Measurements from ENCODE around the gene NEIL3. TPM values are rescaled to one million over a fixed set of nuclear protein-coding genes. Genes with fewer than 3 reads are reported as not detected.

The NEIL3 gene
- total RNA-seq, 4 donors from 2014 or later: 0.57 TPM; not detected in 3

DNA sequence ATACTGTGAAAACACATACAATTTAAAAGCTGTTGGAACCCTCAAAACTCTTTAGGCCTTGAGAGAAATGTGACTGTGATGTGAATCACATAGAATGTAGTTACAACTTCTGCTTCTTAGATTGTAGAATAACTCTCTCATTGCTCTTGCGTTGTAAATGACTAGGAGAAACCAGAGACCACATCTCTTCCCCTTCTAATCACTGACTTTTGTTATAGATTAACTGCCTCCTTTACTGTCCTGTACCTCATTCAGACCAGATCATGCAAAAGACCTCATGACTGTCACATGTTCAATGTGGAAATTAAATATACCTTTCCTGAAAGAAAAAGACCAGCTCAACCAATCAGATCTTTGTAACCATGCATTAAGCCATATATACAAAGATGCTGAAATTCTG, 43.2 kb upstream of the NEIL3 start:
- 79 to 100% methylated on average over 1 of the region's 1 CpG for WGBS, 2 donors (ENCODE audit: low coverage in 1 of 2)
- Histone ChIP-seq H3K27me3 (no peaks in the 10 kb centered on the region), H3K9me3 (no peaks in the 10 kb centered on the region), H3K36me3 (no peaks in the 10 kb centered on the region), H3K4me1 (no peaks in the 10 kb centered on the region), H3K4me3 (no peak overlapping the region), H3K27ac (no peak overlapping the region)
- no peak for TF ChIP-seq EP300 (IDR thresholded peaks at IDR 0.05)
- no peak for TF ChIP-seq POLR2A (IDR thresholded peaks at IDR 0.05)
- no peak for TF ChIP-seq CTCF (IDR thresholded peaks at IDR 0.05)
- TF ChIP-seq POLR2AphosphoS5 (IDR thresholded peaks at IDR 0.05): no peak
- no peak for ATAC-seq

DNA sequence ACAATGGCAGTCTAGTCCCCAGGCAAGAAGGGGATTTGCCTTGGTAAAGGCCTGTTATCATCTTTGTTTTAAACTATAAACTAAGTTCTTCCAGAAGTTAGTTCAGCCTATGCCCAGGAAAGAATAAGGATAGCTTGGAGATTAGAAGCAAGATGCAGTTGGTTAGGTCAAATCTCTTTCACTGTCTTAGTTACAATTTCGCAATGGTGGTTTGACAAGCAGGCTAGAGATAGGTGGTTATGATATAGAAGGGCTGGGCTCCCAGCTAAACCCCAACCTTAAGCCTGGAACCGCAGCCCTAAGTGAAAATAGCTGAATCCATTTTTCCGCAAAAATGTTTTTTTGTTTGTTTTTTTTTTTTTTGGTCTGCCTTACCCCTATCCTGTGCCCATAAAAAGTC, 41.8 kb upstream of the NEIL3 start:
- Histone ChIP-seq H3K4me1 (no peaks in the 10 kb centered on the region), H3K36me3 (no peaks in the 10 kb centered on the region), H3K4me3 (no peak overlapping the region), H3K27ac (no peak overlapping the region), H3K27me3 (no peaks in the 10 kb centered on the region), H3K9me3 (no peaks in the 10 kb centered on the region)
- TF ChIP-seq EP300 (IDR thresholded peaks at IDR 0.05) (no peak), POLR2AphosphoS5 (IDR thresholded peaks at IDR 0.05) (no peak)
- 66 to 90% methylated on average over 2 to 3 of the region's 3 CpGs for WGBS, 2 donors (ENCODE audit: low coverage in 1 of 2)
- no peak for ATAC-seq

- Histone ChIP-seq H3K36me3 (no peaks in the 10 kb centered on the region), H3K27me3 (no peaks in the 10 kb centered on the region), H3K9me3 (peaks cover 0 to 10% (median 0%) of the 10 kb centered on the region in 3 donors), H3K27ac (no peak overlapping the region), H3K4me1 (no peaks in the 10 kb centered on the region), H3K4me3 (no peak overlapping the region)
- ATAC-seq: no peak
- 57 to 63% methylated on average over 1 of the region's 1 CpG for WGBS, 2 donors (ENCODE audit: low coverage in 1 of 2)
- no peak for TF ChIP-seq POLR2A (IDR thresholded peaks at IDR 0.05)
- no peak for TF ChIP-seq POLR2AphosphoS5 (IDR thresholded peaks at IDR 0.05)
- TF ChIP-seq EP300 (IDR thresholded peaks at IDR 0.05): no peak
- no peak for TF ChIP-seq CTCF (IDR thresholded peaks at IDR 0.05)
These were observed 38.6 kb upstream of the NEIL3 start for GRCh38 chr4:177271091-177271490.

GRCh38 chr4:177271915-177272766, 37.5 kb upstream of the NEIL3 start:
- H3K36me3 ChIP-seq: no peaks in the 10 kb centered on the region
- ATAC-seq: no peak
- 77 to 81% methylated on average over 10 of the region's 10 CpGs for WGBS, 2 donors (ENCODE audit: low coverage in 1 of 2)
- peaks cover 0 to 10% (median 0%) of the 10 kb centered on the region in 3 donors for H3K9me3 ChIP-seq
- no peak overlapping the region for H3K27ac ChIP-seq
- H3K4me1 ChIP-seq: no peaks in the 10 kb centered on the region
- TF ChIP-seq CTCF (IDR thresholded peaks at IDR 0.05) (no peak), POLR2AphosphoS5 (IDR thresholded peaks at IDR 0.05) (no peak), POLR2A (IDR thresholded peaks at IDR 0.05) (no peak), EP300 (IDR thresholded peaks at IDR 0.05) (no peak)
- no peak overlapping the region for H3K4me3 ChIP-seq
- H3K27me3 ChIP-seq: no peaks in the 10 kb centered on the region

DNA sequence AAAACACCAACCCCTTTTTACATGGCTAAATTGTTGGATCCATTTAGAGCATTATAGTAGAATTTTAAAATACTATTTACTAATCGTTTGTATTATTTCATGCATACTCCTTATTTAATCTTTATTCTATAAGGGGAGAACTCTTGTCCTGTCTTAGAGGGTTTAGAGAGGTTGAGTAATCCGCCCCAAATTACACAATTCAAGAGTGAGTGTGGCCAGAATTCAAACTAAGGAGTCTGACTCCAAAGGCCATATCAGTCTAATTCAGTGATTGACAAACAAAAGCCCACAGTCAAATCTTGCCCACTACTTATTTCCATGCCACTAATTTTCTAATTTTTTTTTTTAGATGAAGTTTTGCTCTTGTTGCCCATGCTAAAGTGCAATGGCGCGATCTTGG, 33.7 kb upstream of the NEIL3 start:
- Histone ChIP-seq H3K36me3 (no peaks in the 10 kb centered on the region), H3K9me3 (peaks cover 0 to 10% (median 0%) of the 10 kb centered on the region in 3 donors), H3K4me1 (no peaks in the 10 kb centered on the region), H3K4me3 (no peak overlapping the region), H3K27ac (no peak overlapping the region), H3K27me3 (no peaks in the 10 kb centered on the region)
- 69 to 72% methylated on average over 4 of the region's 4 CpGs for WGBS, 2 donors (ENCODE audit: low coverage in 1 of 2)
- TF ChIP-seq CTCF (IDR thresholded peaks at IDR 0.05) (no peak), POLR2AphosphoS5 (IDR thresholded peaks at IDR 0.05) (no peak), EP300 (IDR thresholded peaks at IDR 0.05) (no peak), POLR2A (IDR thresholded peaks at IDR 0.05) (no peak)
- ATAC-seq: no peak

Measured in gastroesophageal sphincter (tissue), 4 donors.